Mesenchymal stem cell (in vitro differentiated cells and primary cell): ENCODE measurements around the gene NPAS3.

ENCODE experiments used
- DNase-seq: peaks from one replicate; pipeline ENCODE4 v3.0.0-alpha.2; 2013
- H2AFZ ChIP-seq: one replicate; pipeline ENCODE4 v1.6.1; 2013; ENCODE audit warnings: low read depth, mild to moderate bottlenecking, control low read depth, inconsistent platforms, low read length, moderate library complexity
- H2AK5ac ChIP-seq: 2 replicates; pipeline ENCODE4 v1.6.1; 2013; ENCODE audit warnings: low read length, moderate library complexity, mild to moderate bottlenecking, inconsistent platforms; ENCODE audit not compliant: severe bottlenecking
- H2BK120ac ChIP-seq: one replicate; pipeline ENCODE4 v1.6.1; 2013; ENCODE audit warnings: low read depth, mild to moderate bottlenecking, inconsistent platforms, low read length, moderate library complexity
- H2BK12ac ChIP-seq, 2 experiments: one replicate each; pipeline ENCODE4 v1.6.1; 2013; ENCODE audit warnings: inconsistent platforms in 2 of 2, low read length in 2 of 2, mild to moderate bottlenecking in 2 of 2, moderate library complexity in 2 of 2, control low read depth in 1 of 2
- H2BK15ac ChIP-seq: one replicate; pipeline ENCODE4 v1.6.1; 2013; ENCODE audit warnings: mild to moderate bottlenecking, low read depth, inconsistent platforms; ENCODE audit not compliant: poor library complexity, severe bottlenecking
- H2BK5ac ChIP-seq: 2 replicates; pipeline ENCODE4 v1.6.1; 2013; ENCODE audit warnings: low read depth, mild to moderate bottlenecking, low read length, control low read depth, inconsistent platforms; ENCODE audit not compliant: poor library complexity, severe bottlenecking
- H3K14ac ChIP-seq, 2 experiments: one replicate each; pipeline ENCODE4 v1.6.1; 2013; ENCODE audit warnings: inconsistent platforms in 2 of 2, low read length in 2 of 2, control low read depth in 1 of 2, mild to moderate bottlenecking in 1 of 2, moderate library complexity in 1 of 2
- H3K18ac ChIP-seq, 2 experiments: one replicate each; pipeline ENCODE4 v1.6.1; 2013; ENCODE audit warnings: inconsistent platforms in 2 of 2, low read length in 2 of 2, control low read depth in 1 of 2, low read depth in 1 of 2, mild to moderate bottlenecking in 1 of 2
- H3K23ac ChIP-seq, 2 experiments: one replicate each; pipeline ENCODE4 v1.6.1; 2013; ENCODE audit warnings: inconsistent platforms in 2 of 2, low read length in 2 of 2, mild to moderate bottlenecking in 2 of 2, moderate library complexity in 2 of 2, control low read depth in 1 of 2
- H3K27ac ChIP-seq: 2 replicates; pipeline ENCODE4 v1.5.1; 2013; ENCODE audit warnings: mild to moderate bottlenecking, moderate library complexity, low read length, control low read depth, inconsistent platforms; ENCODE audit not compliant: poor library complexity, severe bottlenecking
- H3K27me3 ChIP-seq, 2 experiments: 2 replicates each; pipeline versions ENCODE4 v1.6.1 to v1.7.0; 2013; ENCODE audit warnings: low read length in 2 of 2, mild to moderate bottlenecking in 2 of 2, moderate library complexity in 2 of 2, control low read depth in 1 of 2, inconsistent platforms in 1 of 2; ENCODE audit not compliant: control insufficient read depth in 1 of 2, insufficient read depth in 1 of 2
- H3K36me3 ChIP-seq, 2 experiments: 2 replicates each; pipeline versions ENCODE4 v1.6.1 to v1.7.0; 2013; ENCODE audit warnings: low read length in 2 of 2, control low read depth in 1 of 2, inconsistent platforms in 1 of 2, low read depth in 1 of 2, mild to moderate bottlenecking in 1 of 2; ENCODE audit not compliant: insufficient read depth in 2 of 2, control insufficient read depth in 1 of 2
- H3K4ac ChIP-seq, 2 experiments: one replicate each; pipeline ENCODE4 v1.6.1; 2013; ENCODE audit warnings: inconsistent platforms in 2 of 2, low read length in 2 of 2, mild to moderate bottlenecking in 2 of 2, moderate library complexity in 2 of 2, control low read depth in 1 of 2, low read depth in 1 of 2
- H3K4me1 ChIP-seq: 2 replicates; pipeline ENCODE4 v1.6.1; 2013; ENCODE audit warnings: low read depth, low read length, control low read depth; ENCODE audit not compliant: control insufficient read depth, insufficient read depth
- H3K4me2 ChIP-seq: 2 replicates; pipeline ENCODE4 v1.6.1; 2013; ENCODE audit warnings: low read length, mild to moderate bottlenecking, inconsistent platforms; ENCODE audit not compliant: poor library complexity, severe bottlenecking
- H3K4me3 ChIP-seq, 2 experiments: 2 replicates each; pipeline versions ENCODE4 v1.5.1 to v1.7.0; 2013; ENCODE audit warnings: low read length in 2 of 2, mild to moderate bottlenecking in 2 of 2, control low read depth in 1 of 2, low read depth in 1 of 2; ENCODE audit not compliant: insufficient read depth in 1 of 2
- H3K79me1 ChIP-seq: replicated peaks from 2 replicates; pipeline ENCODE4 v1.6.1; 2013; ENCODE audit warnings: mild to moderate bottlenecking, control low read depth, low read length, inconsistent platforms; ENCODE audit not compliant: poor library complexity, severe bottlenecking
- H3K9ac ChIP-seq: 2 replicates; pipeline ENCODE4 v1.7.0; 2013; ENCODE audit warnings: mild to moderate bottlenecking, low read length, moderate library complexity
- H3K9me3 ChIP-seq: 2 replicates; pipeline ENCODE4 v1.7.0; 2013; ENCODE audit warnings: mild to moderate bottlenecking, low read length; ENCODE audit not compliant: control insufficient read depth
- H4K8ac ChIP-seq: one replicate; pipeline ENCODE4 v1.6.1; 2013; ENCODE audit warnings: inconsistent platforms, mild to moderate bottlenecking, low read length, moderate library complexity
- H4K91ac ChIP-seq: one replicate; pipeline ENCODE4 v1.6.1; 2013; ENCODE audit warnings: mild to moderate bottlenecking, low read length, inconsistent platforms
- WGBS: methylation state at CpG from one replicate; pipeline ENCODE4 v1.1.7; 2013; ENCODE audit warnings: mixed read lengths; 5-methylcytosine and 5-hydroxymethylcytosine counted together

The NPAS3 gene

DNA sequence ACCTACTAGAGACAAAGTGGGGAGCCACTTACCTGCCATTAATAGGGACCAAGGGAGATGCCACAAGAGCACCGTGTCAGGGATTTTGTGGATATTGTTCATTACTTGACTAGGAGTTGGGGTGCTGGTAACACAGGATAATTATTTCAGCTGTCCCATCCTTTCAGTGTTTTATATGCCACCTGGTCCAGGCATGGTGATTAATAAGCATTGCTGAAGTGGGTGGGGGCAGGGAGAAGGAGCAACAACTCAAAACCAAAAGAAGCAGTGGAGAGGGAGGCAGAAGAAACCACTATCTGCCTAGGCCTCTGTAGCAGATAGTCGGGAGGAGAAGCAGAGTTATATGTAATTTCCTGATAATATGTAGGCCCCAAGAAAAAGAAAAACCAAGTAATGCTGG lies 184.6 kb downstream of the NPAS3 start:
- no peak overlapping the region for H2BK5ac ChIP-seq

DNA sequence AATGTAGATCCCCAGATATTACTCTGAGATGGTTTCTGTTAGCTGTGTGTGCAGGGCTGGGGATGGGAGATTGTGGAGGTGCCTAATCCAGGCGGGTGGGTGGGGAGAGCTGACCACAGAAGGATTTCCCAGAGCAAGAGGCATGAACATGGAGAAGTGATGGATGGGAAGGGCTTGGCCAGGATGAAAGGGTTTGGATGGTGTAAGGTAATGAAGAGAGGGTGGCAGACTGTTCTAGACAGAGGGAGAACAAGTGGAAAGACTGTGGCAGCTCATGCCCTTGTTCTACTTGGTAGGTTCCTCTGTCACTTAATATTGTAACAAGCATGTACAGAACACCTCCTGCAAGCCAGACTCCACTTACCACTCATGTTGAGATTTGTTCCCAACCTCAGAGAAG lies 187.8 kb downstream of the NPAS3 start:
- WGBS: 94% methylated on average over 1 of the region's 1 CpG
- no peak for DNase-seq
- no peak overlapping the region for H3K27ac ChIP-seq
- H2BK12ac ChIP-seq: peak overlapping the region; percentile 63 to 65
- H3K79me1 ChIP-seq: no peaks in the 10 kb centered on the region
- H3K4me1 ChIP-seq: no peaks in the 10 kb centered on the region
- no peaks in the 10 kb centered on the region for H3K36me3 ChIP-seq
- H4K91ac ChIP-seq: peak overlapping the region; percentile 64
- H3K27me3 ChIP-seq: no peaks in the 10 kb centered on the region
- no peak overlapping the region for H3K14ac ChIP-seq
- peak overlapping the region; percentile 10 to 61 for H3K18ac ChIP-seq
- H3K23ac ChIP-seq: no peak overlapping the region
- no peak overlapping the region for H3K4me2 ChIP-seq
- H3K4me3 ChIP-seq: no peak overlapping the region
- no peak overlapping the region for H3K9ac ChIP-seq
- H2BK120ac ChIP-seq: no peak overlapping the region
- H2BK5ac ChIP-seq: no peak overlapping the region
- H4K8ac ChIP-seq: no peak overlapping the region
- H2AK5ac ChIP-seq: no peak overlapping the region
- no peaks in the 10 kb centered on the region for H3K9me3 ChIP-seq
- peak overlapping the region in 1 of 2 experiments; percentile 20 for H3K4ac ChIP-seq
- no peak overlapping the region for H2BK15ac ChIP-seq
- H2AFZ ChIP-seq: no peak overlapping the region

More for the DNA sequence above, 184.6 kb downstream of the NPAS3 start:
- no peak for DNase-seq
- Histone ChIP-seq H3K4me2 (no peak overlapping the region), H3K27me3 (no peaks in the 10 kb centered on the region), H3K79me1 (no peaks in the 10 kb centered on the region), H2BK120ac (no peak overlapping the region), H3K23ac (no peak overlapping the region), H3K4ac (peak overlapping the region in 1 of 2 experiments; percentile 79), H4K8ac (no peak overlapping the region), H2BK15ac (no peak overlapping the region), H2AK5ac (no peak overlapping the region), H2BK12ac (peak overlapping the region in 1 of 2 experiments; percentile 54), H3K4me3 (no peak overlapping the region), H3K18ac (no peak overlapping the region), H3K27ac (no peak overlapping the region), H3K9me3 (no peaks in the 10 kb centered on the region), H2AFZ (no peak overlapping the region), H3K9ac (no peak overlapping the region), H4K91ac (no peak overlapping the region), H3K4me1 (no peaks in the 10 kb centered on the region), H3K36me3 (no peaks in the 10 kb centered on the region), H3K14ac (peak overlapping the region in 1 of 2 experiments; percentile 55)
- WGBS: 95% methylated on average over 2 of the region's 2 CpGs

DNA sequence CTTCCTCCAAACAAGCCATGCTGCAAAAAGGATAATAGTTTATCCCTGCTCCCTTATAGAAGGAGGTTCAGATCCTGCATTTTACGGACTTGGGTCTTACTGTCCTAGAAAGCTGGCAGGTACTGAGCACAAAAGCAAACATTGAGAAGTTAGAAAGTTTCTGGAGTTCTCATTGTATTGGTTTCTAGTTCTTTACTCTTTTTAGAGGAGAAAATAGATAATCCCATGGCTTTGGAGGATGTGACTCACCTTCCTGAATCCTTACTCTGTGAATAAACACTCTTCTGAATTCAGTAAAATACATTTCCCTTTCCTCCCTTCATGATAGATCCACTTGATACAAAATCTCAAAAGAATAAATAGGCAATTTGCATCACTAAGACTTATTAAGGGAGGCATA lies 188.9 kb downstream of the NPAS3 start:
- Histone ChIP-seq H2BK5ac (no peak overlapping the region), H3K27me3 (no peaks in the 10 kb centered on the region), H3K4me3 (no peak overlapping the region), H2AK5ac (no peak overlapping the region), H3K36me3 (no peaks in the 10 kb centered on the region), H4K8ac (no peak overlapping the region), H2BK120ac (no peak overlapping the region), H2AFZ (no peak overlapping the region), H2BK15ac (no peak overlapping the region), H3K4ac (peak overlapping the region in 1 of 2 experiments; percentile 68), H4K91ac (no peak overlapping the region), H3K9ac (no peak overlapping the region), H3K27ac (no peak overlapping the region), H3K4me1 (no peaks in the 10 kb centered on the region), H3K9me3 (no peaks in the 10 kb centered on the region), H3K14ac (no peak overlapping the region), H3K4me2 (no peak overlapping the region), H3K23ac (no peak overlapping the region), H2BK12ac (peak overlapping the region in 1 of 2 experiments; percentile 83), H3K18ac (peak overlapping the region; percentile 34 to 51), H3K79me1 (no peaks in the 10 kb centered on the region)
- DNase-seq: peak; percentile 61
- 12% methylated on average over 1 of the region's 1 CpG for WGBS

GRCh38 chr14:33131801-33132200 lies 193.1 kb downstream of the NPAS3 start:
- Histone ChIP-seq H2BK15ac (no peak overlapping the region), H2BK12ac (no peak overlapping the region), H3K14ac (no peak overlapping the region), H3K18ac (no peak overlapping the region), H3K9ac (no peak overlapping the region), H3K4me1 (no peaks in the 10 kb centered on the region), H4K91ac (no peak overlapping the region), H3K9me3 (no peaks in the 10 kb centered on the region), H3K4me2 (no peak overlapping the region), H3K4ac (no peak overlapping the region), H2BK5ac (no peak overlapping the region), H3K27me3 (no peaks in the 10 kb centered on the region), H2AK5ac (no peak overlapping the region), H2AFZ (no peak overlapping the region), H3K79me1 (no peaks in the 10 kb centered on the region), H3K23ac (no peak overlapping the region), H4K8ac (no peak overlapping the region), H3K27ac (no peak overlapping the region), H3K4me3 (no peak overlapping the region), H2BK120ac (no peak overlapping the region), H3K36me3 (no peaks in the 10 kb centered on the region)
- WGBS: 95% methylated on average over 2 of the region's 2 CpGs
- DNase-seq: no peak
